IMR-90 (cell line): ENCODE data around the gene NABP1. TPM values are rescaled to one million over a fixed set of nuclear protein-coding genes. Genes with fewer than 3 reads are reported as not detected.

ENCODE experiments used
- ATAC-seq: fragments of 200-7000 bp; cut with Tn5 transposase; 2 replicates; pipeline ENCODE4 v1.9.1; 2020; ENCODE audit warnings: low read depth, mild to moderate bottlenecking, moderate library complexity
- BruUV-seq: library from RNA; stranded (reverse); fragments of 400-500 nt; replicated peaks from 2 replicates; lab custom pipeline; 2021; lab: Mats Ljungman, UMichigan
- CTCF ChIA-PET: fragments of 300-600 bp; formaldehyde crosslinking; extraction: SDS; loops from one replicate; lab custom pipeline; 2021; ENCODE audit warnings: antibody characterized with exemption; lab: Yijun Ruan, JAX
- POLR2A ChIA-PET: fragments of 300-600 bp; sonication (Branson Sonifier 250); formaldehyde crosslinking; loops from one replicate; lab custom pipeline; 2022; ENCODE audit warnings: antibody characterized with exemption; ENCODE audit not compliant: unreplicated experiment; lab: Charles Lee
- DNase-seq: peaks from one replicate; pipeline ENCODE4 v3.0.0; 2013
- H2AFZ ChIP-seq: replicated peaks from 2 replicates; pipeline ENCODE3; 2013; ENCODE audit warnings: low read length, mild to moderate bottlenecking; ENCODE audit not compliant: poor library complexity
- H2AK5ac ChIP-seq: 2 replicates; pipeline ENCODE4 v1.6.1; 2013; ENCODE audit warnings: low read depth, low read length, inconsistent platforms
- H2AK9ac ChIP-seq: replicated peaks from 2 replicates; pipeline ENCODE3; 2013; ENCODE audit warnings: mild to moderate bottlenecking, low read depth, low read length, moderate library complexity; ENCODE audit not compliant: poor library complexity
- H2BK120ac ChIP-seq: 2 replicates; pipeline ENCODE4 v1.6.1; 2013; ENCODE audit warnings: low read depth, low read length, inconsistent platforms
- H2BK15ac ChIP-seq: 3 replicates; pipeline ENCODE4 v1.6.1; 2013; ENCODE audit warnings: low read depth, low read length, inconsistent platforms
- H2BK20ac ChIP-seq: 2 replicates; pipeline ENCODE4 v1.6.1; 2013; ENCODE audit warnings: low read depth, mild to moderate bottlenecking, inconsistent platforms, low read length, moderate library complexity
- H2BK5ac ChIP-seq: 2 replicates; pipeline ENCODE4 v1.6.1; 2013; ENCODE audit warnings: mild to moderate bottlenecking, low read depth, low read length, inconsistent platforms; ENCODE audit not compliant: poor library complexity, severe bottlenecking
- H3K14ac ChIP-seq: replicated peaks from 2 replicates; pipeline ENCODE4 v1.6.1; 2013; ENCODE audit warnings: low read depth, low read length, inconsistent platforms
- H3K18ac ChIP-seq: 2 replicates; pipeline ENCODE4 v1.6.1; 2013; ENCODE audit warnings: low read depth, low read length, control low read depth
- H3K23ac ChIP-seq: 2 replicates; pipeline ENCODE4 v1.6.1; 2013; ENCODE audit warnings: low read depth, low read length, inconsistent platforms
- H3K27ac ChIP-seq: 2 replicates; pipeline ENCODE4 v1.5.1; 2013; ENCODE audit warnings: mild to moderate bottlenecking, control low read depth, low read length; ENCODE audit not compliant: insufficient read depth
- H3K27me3 ChIP-seq: 2 replicates; pipeline ENCODE4 v1.6.1; 2013; ENCODE audit warnings: low read length; ENCODE audit not compliant: control insufficient read depth, insufficient read depth
- H3K36me3 ChIP-seq: 2 replicates; pipeline ENCODE4 v1.6.1; 2013; ENCODE audit warnings: low read length, mixed read lengths; ENCODE audit not compliant: control insufficient read depth, insufficient read depth
- H3K4ac ChIP-seq: 2 replicates; pipeline ENCODE4 v1.6.1; 2013; ENCODE audit warnings: low read depth, low read length, inconsistent platforms
- H3K4me1 ChIP-seq: 2 replicates; pipeline ENCODE4 v1.6.1; 2013; ENCODE audit warnings: low read length, mixed read lengths; ENCODE audit not compliant: control insufficient read depth, insufficient read depth
- H3K4me2 ChIP-seq: 2 replicates; pipeline ENCODE4 v1.6.1; 2013; ENCODE audit warnings: low read depth, mild to moderate bottlenecking, control low read depth, low read length, moderate library complexity
- H3K4me3 ChIP-seq: 2 replicates; pipeline ENCODE4 v1.5.1; 2013; ENCODE audit warnings: low read depth, mild to moderate bottlenecking, control low read depth, low read length, moderate library complexity; ENCODE audit not compliant: insufficient read depth
- H3K56ac ChIP-seq: 2 replicates; pipeline ENCODE4 v1.6.1; 2013; ENCODE audit warnings: low read length, inconsistent platforms; ENCODE audit not compliant: insufficient read depth; ENCODE audit errors: extremely low read depth
- H3K79me1 ChIP-seq, 2 experiments: 2 replicates each; pipeline ENCODE4 v1.6.1; 2013; ENCODE audit warnings: low read length in 2 of 2, inconsistent platforms in 1 of 2, low read depth in 1 of 2
- H3K9ac ChIP-seq: 2 replicates; pipeline ENCODE4 v1.6.1; 2013; ENCODE audit warnings: low read depth, low read length, control low read depth
- H3K9me1 ChIP-seq: 2 replicates; pipeline ENCODE4 v1.6.1; 2013; ENCODE audit warnings: low read length, inconsistent platforms; ENCODE audit not compliant: insufficient read depth
- H3K9me3 ChIP-seq: 2 replicates; pipeline ENCODE4 v1.6.1; 2013; ENCODE audit warnings: low read length; ENCODE audit not compliant: control insufficient read depth, insufficient read depth
- H4K20me1 ChIP-seq: 2 replicates; pipeline ENCODE4 v1.6.1; 2013; ENCODE audit warnings: low read length, inconsistent platforms; ENCODE audit not compliant: insufficient read depth
- H4K5ac ChIP-seq: 2 replicates; pipeline ENCODE4 v1.6.1; 2013; ENCODE audit warnings: mild to moderate bottlenecking, low read depth, low read length, control low read depth
- H4K8ac ChIP-seq, 2 experiments: 2 replicates each; pipeline ENCODE4 v1.6.1; 2013; ENCODE audit warnings: low read depth in 2 of 2, low read length in 2 of 2, control low read depth in 1 of 2, inconsistent platforms in 1 of 2
- H4K91ac ChIP-seq: 2 replicates; pipeline ENCODE4 v1.6.1; 2013; ENCODE audit warnings: low read depth, low read length, inconsistent platforms; ENCODE audit not compliant: insufficient read depth
- CEBPB ChIP-seq: IDR thresholded peaks from 2 replicates; pipeline ENCODE4 v1.6.1; 2012; ENCODE audit warnings: low read depth, low read length, improper control_type of control experiment
- CHD1 ChIP-seq: IDR thresholded peaks from 2 replicates; pipeline ENCODE4 v1.6.1; 2012; ENCODE audit warnings: low read depth, low read length, improper control_type of control experiment
- MXI1 ChIP-seq: IDR thresholded peaks from 2 replicates; pipeline ENCODE4 v1.6.1; 2012; ENCODE audit warnings: low read depth, mild to moderate bottlenecking, low read length, moderate library complexity, borderline replicate concordance
- NFE2L2 ChIP-seq: fragments of 150-350 bp; IDR thresholded peaks from 2 replicates; pipeline ENCODE4 v1.6.1; 2016; ENCODE audit warnings: low read depth, mild to moderate bottlenecking, low read length
- POLR2A ChIP-seq: IDR thresholded peaks from 2 replicates; pipeline ENCODE4 v1.6.1; 2012; ENCODE audit warnings: mild to moderate bottlenecking, low read depth, low read length
- RAD21 ChIP-seq: IDR thresholded peaks from 2 replicates; pipeline ENCODE4 v1.6.1; 2012; ENCODE audit warnings: low read length, improper control_type of control experiment
- SMC3 ChIP-seq: fragments of 150-350 bp; IDR thresholded peaks from 2 replicates; pipeline ENCODE4 v1.6.1; 2016; ENCODE audit warnings: low read depth, mild to moderate bottlenecking, antibody characterized with exemption, low read length, moderate library complexity
- WGBS, 2 experiments: methylation state at CpG; one replicate each; pipeline versions ENCODE4 v1.1.5 to v1.1.7; 2013; ENCODE audit warnings: missing lambda C conversion rate in 2 of 2; ENCODE audit not compliant: insufficient read length in 1 of 2; ENCODE audit errors: extremely low coverage in 2 of 2; 5-methylcytosine and 5-hydroxymethylcytosine counted together
- dilution Hi-C: fragments of 300-500 bp; cut with HindIII; formaldehyde crosslinking; loops from one replicate; pipeline ENCODE4 v1.14.3; 2018; ENCODE audit warnings: low sequenced_read_pairs; ENCODE audit not compliant: unreplicated experiment
- in situ Hi-C: fragments of 300-500 bp; cut with MboI; formaldehyde crosslinking; loops from 3 replicates; pipeline ENCODE4 v1.14.3; 2019; ENCODE audit warnings: low sequenced_read_pairs, inconsistent platforms, mixed read lengths
- intact Hi-C: fragments of 100-400 bp; cut with micrococcal nuclease; formaldehyde crosslinking; loops from 2 replicates; pipeline ENCODE4 v1.10.0; 2022
- polyA plus RNA-seq, 3 experiments: library from polyadenylated mRNA; depleted of rRNA; stranded (reverse); fragments of >200 nt; gene quantifications; 2 replicates each; pipeline ENCODE4 v1.2.3, GENCODE V29; 2012; ENCODE audit warnings: low replicate concordance in 1 of 3
- total RNA-seq: library from RNA; depleted of rRNA; stranded (reverse); fragments of >200 nt; gene quantifications from 2 replicates; pipeline ENCODE4 v1.2.3, GENCODE V29; 2012

The NABP1 gene
- total and polyA plus RNA-seq, 2 of the 4 experiments (the other 2 are of a cell fraction) = 57.7 to 73.3 TPM

DNA sequence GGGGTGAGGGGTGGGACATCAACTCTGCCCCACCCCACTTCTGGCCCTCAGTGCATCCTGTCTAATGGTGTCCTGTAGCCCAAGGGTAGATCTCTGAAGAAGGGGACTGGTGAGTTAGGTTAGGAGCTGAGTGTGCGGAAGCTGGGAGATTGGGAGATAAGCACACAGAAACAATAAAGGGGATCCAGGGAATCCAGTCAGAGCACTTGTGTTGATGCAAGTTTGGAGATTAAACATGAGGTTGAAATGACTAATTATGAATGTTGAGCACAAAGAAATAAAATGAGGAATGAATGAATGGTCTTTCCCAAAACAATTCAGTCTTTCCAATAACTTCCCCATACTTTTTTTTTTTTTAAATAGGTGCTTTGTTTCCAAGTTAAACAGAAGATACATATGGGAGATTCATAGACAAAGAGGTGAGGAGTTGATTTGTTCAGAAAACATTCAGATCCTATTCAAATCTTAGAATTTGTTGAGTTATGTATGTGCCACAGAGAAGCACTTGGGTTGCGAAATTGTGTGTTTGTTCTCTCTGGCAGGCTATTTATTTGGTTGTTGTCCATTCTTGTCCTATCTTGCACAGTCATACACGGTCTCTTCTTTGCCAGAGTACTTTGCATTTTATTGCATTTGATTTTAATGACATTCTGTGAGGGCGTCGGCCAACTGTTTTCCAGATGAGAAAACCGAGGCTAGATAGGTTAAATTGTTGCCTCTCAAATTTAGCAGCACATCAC, 31.6 kb upstream of the NABP1 start:
- no peak overlapping the region for H3K23ac ChIP-seq
- no peak overlapping the region for H3K14ac ChIP-seq
- no peak overlapping the region for H3K18ac ChIP-seq
- H4K91ac ChIP-seq = 0 out of 2 replicates have a peak overlapping the region, but pooled peaks have one; percentile 19
- H2AK5ac ChIP-seq = peak overlapping the region; percentile 75; the same call in 1 of the 2 replicates
- no peaks in the 10 kb centered on the region for H4K20me1 ChIP-seq
- no peaks in the 10 kb centered on the region for H3K27me3 ChIP-seq
- intact Hi-C loops = no loop called here
- peak overlapping the region; percentile 26 for H2BK5ac ChIP-seq
- H2BK120ac ChIP-seq = no peak overlapping the region
- no peaks in the 10 kb centered on the region for H3K79me1 ChIP-seq
- ChIA-PET CTCF (no interaction called here), POLR2A (interaction anchor here (1.3 kb wide), 1 partner anchor 31 kb away, joined by 4 read pairs; the partner anchor contains the start of gene NABP1)
- no peak overlapping the region for H3K9ac ChIP-seq
- no peak overlapping the region for H4K5ac ChIP-seq
- 100% methylated on average over 1 of the region's 6 CpGs; no CpG with 5 or more reads in 1 of the 2 experiments for WGBS, 2 experiments
- H2BK15ac ChIP-seq = peak overlapping the region; percentile 28; the same call in 1 of the 3 replicates
- dilution Hi-C loops = no loop called here
- H3K4me3 ChIP-seq = no peak overlapping the region
- BruUV-seq = no TSS peak
- no peaks in the 10 kb centered on the region for H3K9me3 ChIP-seq
- no peak overlapping the region for H2AK9ac ChIP-seq
- no peak overlapping the region for H4K8ac ChIP-seq
- H3K4ac ChIP-seq = 0 out of 2 replicates have a peak overlapping the region, but pooled peaks have one; percentile 19
- H3K27ac ChIP-seq = no peak overlapping the region
- H3K56ac ChIP-seq = no peak overlapping the region
- TF ChIP-seq CHD1 (no peak), SMC3 (no peak), CEBPB (peak; percentile 64), NFE2L2 (no peak), POLR2A (no peak), RAD21 (no peak), MXI1 (no peak)
- H3K36me3 ChIP-seq = no peaks in the 10 kb centered on the region
- H2AFZ ChIP-seq = no peak overlapping the region
- in situ Hi-C loops = no loop called here
- ATAC-seq (no peak), DNase-seq (no peak)
- peak overlapping the region; percentile 60 for H2BK20ac ChIP-seq
- no peak overlapping the region for H3K4me2 ChIP-seq
- H3K9me1 ChIP-seq = no peaks in the 10 kb centered on the region; the same call in 1 of the 2 replicates
- peaks cover 3% of the 10 kb centered on the region; the same call in 1 of the 2 replicates for H3K4me1 ChIP-seq
